C1 segment of cervical spinal cord (tissue), 14 donors: ENCODE measurements around the gene MFSD2B.
"Not testable (repeated sequence)": the region's sequence is repeated elsewhere in the genome, so short reads cannot be mapped to it uniquely, and the experiment has no call there.

Source experiments
- DNase-seq, 14 donors: peaks; one replicate each; lab custom pipeline; 2025; lab: John Stamatoyannopoulos, UW

MFSD2B gene, protein sequence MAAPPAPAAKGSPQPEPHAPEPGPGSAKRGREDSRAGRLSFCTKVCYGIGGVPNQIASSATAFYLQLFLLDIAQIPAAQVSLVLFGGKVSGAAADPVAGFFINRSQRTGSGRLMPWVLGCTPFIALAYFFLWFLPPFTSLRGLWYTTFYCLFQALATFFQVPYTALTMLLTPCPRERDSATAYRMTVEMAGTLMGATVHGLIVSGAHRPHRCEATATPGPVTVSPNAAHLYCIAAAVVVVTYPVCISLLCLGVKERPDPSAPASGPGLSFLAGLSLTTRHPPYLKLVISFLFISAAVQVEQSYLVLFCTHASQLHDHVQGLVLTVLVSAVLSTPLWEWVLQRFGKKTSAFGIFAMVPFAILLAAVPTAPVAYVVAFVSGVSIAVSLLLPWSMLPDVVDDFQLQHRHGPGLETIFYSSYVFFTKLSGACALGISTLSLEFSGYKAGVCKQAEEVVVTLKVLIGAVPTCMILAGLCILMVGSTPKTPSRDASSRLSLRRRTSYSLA

DNA sequence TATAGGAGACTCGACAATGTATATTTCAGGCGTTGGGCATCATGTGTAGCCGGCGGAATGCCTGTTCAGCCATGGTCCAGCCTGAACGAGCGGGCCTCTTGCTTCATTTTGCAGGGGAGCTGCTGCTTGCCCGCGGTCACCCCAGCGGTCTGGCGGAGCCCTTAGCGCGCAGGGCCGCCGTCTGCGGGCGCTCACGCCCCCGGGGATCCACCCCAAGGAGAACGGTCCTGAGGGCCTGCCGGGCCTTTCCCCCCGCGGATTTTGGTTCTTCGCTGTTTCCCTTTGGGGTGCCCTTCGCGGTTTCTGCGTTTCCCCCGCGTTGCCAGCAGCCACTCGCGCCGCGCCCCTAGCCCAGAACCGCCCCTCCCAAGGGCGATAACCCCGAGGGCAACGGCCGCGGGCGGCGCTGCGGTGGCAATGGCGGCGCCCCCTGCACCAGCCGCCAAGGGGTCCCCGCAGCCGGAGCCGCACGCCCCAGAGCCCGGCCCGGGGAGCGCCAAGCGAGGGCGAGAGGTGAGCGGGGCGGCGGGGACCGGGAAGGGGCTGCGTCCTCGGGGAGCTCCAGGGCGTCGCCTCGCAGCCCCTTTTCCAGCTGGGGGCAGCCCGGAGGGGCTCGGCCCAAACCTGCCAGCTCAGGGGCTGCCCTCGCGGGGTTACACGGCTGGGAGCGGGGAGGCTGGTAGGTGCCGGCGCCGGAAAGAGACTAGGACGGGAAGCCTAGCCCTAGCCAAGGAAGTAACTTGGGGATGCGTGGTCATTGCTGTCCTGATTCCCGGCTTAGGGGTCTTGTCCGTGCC lies at the start of gene MFSD2B:
Gene MFSD2B, plus strand, starts transcription at position 406 of the 797 bp plus-strand sequence. Its CDS starts 12 bp downstream, at position 418.
- DNase-seq = no peak

DNA sequence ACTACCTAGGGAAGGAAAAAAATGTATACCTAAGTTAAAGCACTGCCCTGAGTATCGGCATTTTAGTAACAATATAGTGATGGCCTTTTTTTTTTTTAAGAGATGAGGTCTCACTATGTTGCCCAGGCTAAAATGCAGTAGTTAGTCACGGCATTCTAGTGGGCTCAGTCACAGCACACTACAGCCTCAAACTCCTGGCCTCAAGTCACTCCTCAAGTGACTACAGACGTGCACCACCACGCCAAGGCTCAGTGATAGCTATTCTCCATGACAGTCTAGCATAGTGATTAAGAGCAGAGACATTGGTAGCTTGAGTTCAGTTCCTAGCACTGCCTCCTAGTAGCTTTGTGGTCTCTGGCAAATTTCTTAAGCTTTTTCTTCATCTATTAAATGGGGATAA lies 42.0 kb upstream of the MFSD2B start:
- no peak for DNase-seq

GRCh38 chr2:23976883-23977282 lies 33.0 kb upstream of the MFSD2B start:
- no peak for DNase-seq

- no peak for DNase-seq
Observed at GRCh38 chr2:23988371-23988770, 21.5 kb upstream of the MFSD2B start.

DNA sequence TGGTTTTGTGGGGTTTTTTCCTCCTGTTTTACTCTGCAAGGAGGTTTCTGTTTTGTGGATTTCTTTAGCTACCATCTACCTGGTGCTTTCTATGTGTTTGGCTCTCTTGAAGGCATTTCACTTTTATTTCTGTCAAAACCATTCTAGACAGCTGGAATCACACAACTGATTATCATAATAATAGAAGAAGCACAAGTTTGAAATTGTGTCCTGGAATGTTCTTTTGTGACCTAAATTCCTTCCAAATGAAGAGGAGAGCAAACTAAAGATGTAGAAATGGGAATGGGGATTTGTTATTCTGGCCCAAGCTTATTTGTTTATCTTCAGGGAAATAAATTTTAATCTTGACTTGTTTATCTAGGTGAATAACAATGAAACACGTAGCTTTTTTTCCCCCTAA lies 17.0 kb upstream of the MFSD2B start:
- no peak for DNase-seq

GRCh38 chr2:23993736-23994269 lies 16.1 kb upstream of the MFSD2B start:
- DNase-seq = no peak

DNA sequence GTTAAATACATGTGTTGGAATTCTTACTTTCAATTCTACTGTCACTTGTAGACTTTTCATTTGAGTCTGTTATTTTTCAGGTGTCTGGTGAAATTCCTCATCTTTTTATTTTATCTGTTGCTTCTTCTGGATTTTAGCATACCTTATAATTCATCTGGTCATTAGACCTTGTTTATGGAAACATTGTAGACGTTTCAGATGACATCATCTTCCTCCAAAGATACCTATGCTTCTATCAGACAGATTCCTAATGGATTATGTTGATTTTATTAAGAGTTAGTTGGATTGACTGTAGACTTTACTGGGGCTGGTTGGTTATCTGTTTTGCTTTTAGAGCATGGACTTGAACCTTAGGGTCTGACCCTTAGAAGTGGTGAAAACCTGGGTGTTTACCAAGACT lies 15.3 kb upstream of the MFSD2B start:
- no peak for DNase-seq

GRCh38 chr2:24007693-24008092 lies 2.2 kb upstream of the MFSD2B start:
- no peak for DNase-seq

DNA sequence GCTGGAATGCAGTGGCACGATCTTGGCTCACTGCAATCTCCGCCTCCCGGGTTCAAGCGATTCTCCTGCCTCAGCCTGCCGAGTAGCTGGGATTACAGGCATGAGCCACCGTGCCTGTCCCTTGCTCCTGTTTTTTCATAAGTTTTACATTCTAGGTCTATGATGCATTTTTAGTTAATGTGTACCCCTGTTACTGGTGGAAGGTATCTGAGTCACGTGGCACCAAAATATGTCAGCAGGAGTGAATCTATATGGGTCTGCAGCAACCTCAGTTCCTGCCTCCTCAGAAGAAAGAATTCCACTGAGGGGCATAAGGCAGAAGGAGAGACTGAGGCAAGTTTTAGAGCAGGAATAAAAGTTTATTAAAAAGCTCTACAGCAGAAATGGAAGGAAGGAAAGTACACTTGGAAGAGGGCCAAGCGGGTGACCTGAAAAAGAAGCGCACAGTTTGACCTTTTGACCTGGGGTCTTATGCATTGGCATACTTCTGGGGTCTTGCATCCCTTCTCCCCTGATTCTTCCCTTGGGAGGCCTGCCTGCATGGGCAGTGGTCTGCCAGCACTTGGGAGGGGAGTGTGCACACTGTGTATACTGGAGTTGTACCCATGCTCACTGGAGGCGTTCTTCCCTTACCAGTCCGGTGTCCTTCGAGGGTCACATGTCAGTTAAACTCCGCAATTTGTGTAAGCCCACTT lies 1.1 kb upstream of the MFSD2B start:
- DNase-seq = no peak

DNA sequence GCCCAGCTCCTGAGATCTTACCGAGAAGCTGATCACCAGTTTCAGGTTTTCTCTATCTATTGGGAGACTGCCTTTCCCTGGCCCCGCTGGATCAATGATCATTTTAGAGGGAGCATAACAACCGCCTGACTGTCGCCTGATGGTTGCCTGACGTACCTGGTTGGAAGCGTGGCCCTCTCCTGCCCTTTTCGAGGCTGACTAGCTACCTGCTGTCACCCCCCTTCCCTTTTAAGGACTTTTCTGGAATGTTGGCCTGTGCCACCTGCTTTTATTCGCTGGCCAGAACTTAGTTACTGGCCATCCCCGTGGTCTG lies 562 bp upstream of the MFSD2B start:
- DNase-seq = no peak

- no peak for DNase-seq
Observed at GRCh38 chr2:24010477-24011249, 778 bp downstream of the MFSD2B start.

GRCh38 chr2:24011250-24012104 lies 1.6 kb downstream of the MFSD2B start:
- DNase-seq = no peak

GRCh38 chr2:24012521-24013188 lies 2.8 kb downstream of the MFSD2B start:
- DNase-seq = no peak

DNA sequence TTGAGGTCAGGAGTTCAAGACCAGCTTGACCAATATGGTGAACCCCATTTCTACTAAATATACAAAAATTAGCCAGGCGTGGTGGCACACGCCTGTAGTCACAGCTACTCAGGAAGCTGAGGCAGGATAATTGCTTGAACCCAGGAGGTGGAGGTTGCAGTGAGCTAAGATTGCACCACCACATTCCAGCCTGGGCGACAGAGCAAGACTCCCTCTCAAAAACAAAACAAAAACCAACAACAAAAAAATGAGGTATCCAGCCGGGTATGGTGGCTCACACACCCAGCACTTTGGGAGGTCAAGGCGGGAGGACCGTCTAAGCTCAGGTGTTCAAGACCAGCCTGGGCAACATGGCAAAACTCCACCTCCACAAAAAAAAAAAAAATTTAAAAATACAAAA lies 5.0 kb downstream of the MFSD2B start:
- DNase-seq = not testable (repeated sequence)

DNA sequence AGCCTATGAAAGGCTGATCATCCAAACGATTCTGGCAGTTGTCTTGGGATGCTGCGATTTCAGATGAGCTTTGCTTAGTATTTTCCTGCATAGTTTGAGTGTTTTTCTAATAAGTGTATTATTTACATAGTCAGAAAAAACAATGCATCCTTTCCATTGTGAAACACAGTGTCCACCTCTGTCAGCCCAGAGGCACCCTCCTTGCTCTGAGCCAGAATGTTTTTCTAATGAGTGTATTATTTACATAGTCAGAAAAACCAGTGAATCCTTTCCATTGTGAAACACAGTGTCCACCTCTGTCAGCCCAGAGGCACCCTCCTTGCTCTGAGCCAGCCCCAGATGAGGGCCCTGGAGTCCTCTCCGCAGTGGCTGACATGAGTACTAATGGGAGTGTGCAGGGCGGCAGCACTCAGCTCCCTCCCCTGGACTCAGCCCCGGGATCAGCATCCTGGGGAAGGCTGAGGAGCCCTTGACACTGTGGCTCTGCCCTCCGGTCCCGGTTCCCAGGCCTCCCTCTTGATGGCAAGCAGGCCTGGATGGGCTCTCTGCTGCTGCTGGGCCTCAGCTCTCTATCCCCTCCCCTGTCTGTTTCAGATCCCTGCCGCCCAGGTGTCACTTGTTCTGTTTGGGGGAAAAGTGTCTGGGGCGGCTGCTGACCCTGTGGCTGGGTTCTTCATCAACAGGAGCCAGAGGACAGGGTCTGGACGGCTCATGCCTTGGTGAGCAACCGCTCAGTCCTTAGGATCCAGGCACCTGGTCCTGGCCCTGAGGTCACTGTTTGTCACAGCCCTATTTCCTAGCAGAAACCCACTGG lies 5.9 kb downstream of the MFSD2B start:
- DNase-seq = no peak

DNA sequence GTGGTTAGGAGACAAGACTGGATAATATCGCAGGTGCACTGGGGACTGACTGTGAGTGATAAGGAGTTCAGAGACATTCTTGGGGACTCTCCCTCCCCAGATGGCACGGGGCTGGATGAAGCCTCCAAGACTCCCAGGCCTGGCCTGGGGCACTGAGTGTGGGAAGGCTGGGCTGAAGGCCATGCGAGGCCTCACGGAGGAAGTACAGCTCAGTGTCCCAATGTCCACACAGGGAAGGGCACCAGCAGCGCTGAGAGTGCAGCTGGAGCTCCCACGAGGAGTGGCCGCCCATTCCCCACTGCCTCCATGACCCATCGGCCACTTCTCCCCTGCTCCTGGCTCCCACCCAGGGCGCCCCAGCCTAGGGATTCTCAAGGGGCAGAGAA lies 6.5 kb downstream of the MFSD2B start:
- DNase-seq = no peak

GRCh38 chr2:24016853-24017703 lies 7.2 kb downstream of the MFSD2B start:
- no peak for DNase-seq

DNA sequence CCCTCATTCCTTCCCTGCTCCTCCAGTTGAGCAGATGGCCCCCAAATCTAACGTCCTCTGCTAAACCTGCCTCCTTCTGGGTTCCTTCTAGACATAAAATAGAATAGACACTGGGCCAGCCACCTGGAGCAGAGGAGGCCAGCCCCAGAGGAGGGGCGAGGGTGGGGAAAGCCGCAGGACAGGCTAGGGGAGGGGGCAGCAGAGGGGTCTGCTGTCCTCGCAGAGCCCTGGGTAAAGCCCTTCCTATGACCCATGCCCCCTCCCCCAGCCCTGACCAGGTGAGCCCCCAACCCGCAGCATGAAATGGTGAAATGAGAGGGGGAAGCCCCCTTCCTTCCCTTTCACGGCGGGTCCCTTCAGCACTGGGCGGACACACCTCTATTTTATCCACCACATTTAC lies 7.8 kb downstream of the MFSD2B start:
- DNase-seq = no peak
